Iris pigment epithelial cell (primary cell): ENCODE data around the gene SF3B1.
A peak's percentile ranks its signal among the peaks of the same experiment; 100 is the strongest.
"Not testable (repeated sequence)": the region's sequence is repeated elsewhere in the genome, so short reads cannot be mapped to it uniquely, and the experiment has no call there.

Experiments used
- DNase-seq: peaks from one replicate; pipeline ENCODE4 v3.0.0-alpha.2; 2011; ENCODE audit warnings: low read depth

The SF3B1 gene

GRCh38 chr2:197379918-197380309, 54.9 kb downstream of the SF3B1 start:
- DNase-seq = not testable (repeated sequence)

DNA sequence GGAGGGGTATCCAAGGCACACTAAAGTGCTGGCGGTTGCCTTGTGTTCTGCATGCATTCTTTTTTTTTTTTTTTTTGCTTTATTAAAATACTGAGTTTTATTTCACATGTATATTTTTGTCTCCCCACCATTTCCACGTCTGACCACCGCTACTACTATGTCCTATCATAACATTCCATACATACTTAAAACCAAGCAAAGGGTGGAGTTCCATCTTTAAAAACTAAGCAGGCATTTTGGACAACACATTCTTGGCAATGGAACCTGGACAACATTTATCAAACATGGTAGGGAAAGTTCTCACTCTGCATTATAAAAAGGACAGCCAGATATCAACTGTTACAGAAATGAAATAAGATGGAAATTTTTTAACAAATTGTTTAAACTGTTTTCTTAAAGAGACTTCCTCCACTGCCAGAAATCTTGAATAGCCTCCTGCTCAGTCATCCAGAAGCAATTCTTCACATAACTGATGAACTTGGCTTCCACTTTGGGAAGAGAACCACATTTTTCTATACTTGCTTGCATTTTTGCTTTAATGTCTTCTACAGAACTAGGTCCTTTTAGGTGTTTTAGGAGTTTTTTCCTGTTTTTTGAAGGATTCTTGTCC, 55.4 kb downstream of the SF3B1 start:
- peak; percentile 61 for DNase-seq

- peak; percentile 28 for DNase-seq
These were observed 56.1 kb downstream of the SF3B1 start for GRCh38 chr2:197378494-197379307.

- no peak for DNase-seq
These were observed 56.7 kb downstream of the SF3B1 start for GRCh38 chr2:197378086-197378485.

DNA sequence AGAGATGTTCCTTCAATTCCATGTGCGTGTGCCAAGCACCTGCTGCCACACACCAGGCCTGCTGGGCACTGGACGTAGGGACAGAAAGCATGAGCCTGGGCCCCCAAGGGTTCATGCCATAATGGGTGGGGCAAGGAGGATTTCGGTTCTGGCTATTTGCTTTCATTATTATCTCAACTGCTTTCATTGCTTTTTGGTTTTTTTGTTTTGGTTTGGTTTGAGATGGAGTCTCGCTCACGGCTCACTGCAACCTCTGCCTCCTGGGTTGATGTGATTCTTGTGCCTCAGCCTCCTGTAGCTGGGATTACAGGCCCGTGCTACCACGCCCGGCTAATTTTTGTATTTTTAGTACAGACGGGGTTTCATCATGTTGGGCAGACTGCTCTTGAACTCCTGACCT, 57.2 kb downstream of the SF3B1 start:
- no peak for DNase-seq

- no peak for DNase-seq
These were observed 62.2 kb downstream of the SF3B1 start for GRCh38 chr2:197372592-197372991.

DNA sequence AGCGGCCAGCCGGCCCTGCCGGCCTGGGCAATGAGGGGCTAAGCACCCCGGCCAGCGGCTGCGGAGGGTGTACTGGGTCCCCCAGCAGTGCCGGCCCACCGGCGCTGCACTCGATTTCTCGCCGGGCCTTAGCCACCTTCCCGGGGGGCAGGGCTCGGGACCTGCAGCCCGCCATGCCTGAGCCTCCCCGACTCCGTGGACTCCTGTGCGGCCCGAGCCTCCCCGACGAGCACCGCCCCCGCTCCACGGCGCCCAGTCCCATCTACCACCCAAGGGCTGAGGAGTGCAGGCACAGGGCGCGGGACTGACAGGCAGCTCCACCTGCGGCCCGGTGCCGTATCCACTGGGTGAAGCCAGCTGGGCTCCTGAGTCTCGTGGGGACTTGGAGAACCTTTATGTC, 64.2 kb downstream of the SF3B1 start:
- DNase-seq = not testable (repeated sequence)

- DNase-seq = peak; percentile 20
These were observed 64.9 kb downstream of the SF3B1 start for GRCh38 chr2:197369933-197370320.

- DNase-seq = no peak
These were observed 65.4 kb downstream of the SF3B1 start for GRCh38 chr2:197369228-197369932.

- DNase-seq = no peak
These were observed 66.4 kb downstream of the SF3B1 start for GRCh38 chr2:197368412-197368811.

DNA sequence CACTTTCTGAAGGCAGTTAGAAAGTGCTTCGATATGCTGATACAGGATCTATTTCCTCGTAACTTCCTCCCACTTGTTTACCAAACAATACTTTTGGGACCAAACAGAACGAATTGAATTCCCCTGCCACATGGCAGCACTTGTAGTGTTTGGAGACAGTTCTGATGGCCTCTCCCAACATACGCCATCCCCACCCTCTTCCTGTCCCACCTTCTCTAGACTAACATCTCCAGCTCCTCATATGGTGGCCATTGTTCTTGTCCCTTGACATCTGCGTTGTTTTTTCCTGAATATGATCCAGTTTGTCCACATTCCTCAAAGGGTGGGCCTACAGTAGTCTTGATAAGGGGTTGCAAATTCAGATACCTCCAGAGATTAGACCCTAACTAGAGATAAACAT, 70.8 kb downstream of the SF3B1 start:
- no peak for DNase-seq

DNA sequence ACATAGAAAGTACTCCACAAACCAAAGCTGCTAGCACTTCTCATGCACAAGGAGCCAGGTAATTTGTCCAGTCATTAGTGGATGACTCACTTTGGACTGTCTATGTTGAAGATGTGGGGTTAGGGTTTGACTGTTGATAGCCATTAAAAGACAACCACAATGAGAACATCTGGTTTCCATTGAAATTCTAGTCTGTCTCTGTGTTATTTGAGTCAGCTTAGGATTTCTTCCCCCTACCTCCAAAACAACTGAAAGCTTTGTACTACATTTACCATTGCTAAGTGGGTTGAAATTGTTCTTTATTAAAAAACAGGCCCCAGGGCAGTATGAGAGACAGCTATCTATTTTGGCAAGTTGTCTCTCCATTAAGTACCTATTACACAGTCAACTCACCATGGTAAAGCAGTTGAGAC, 74.1 kb downstream of the SF3B1 start:
- peak; percentile 32 for DNase-seq

DNA sequence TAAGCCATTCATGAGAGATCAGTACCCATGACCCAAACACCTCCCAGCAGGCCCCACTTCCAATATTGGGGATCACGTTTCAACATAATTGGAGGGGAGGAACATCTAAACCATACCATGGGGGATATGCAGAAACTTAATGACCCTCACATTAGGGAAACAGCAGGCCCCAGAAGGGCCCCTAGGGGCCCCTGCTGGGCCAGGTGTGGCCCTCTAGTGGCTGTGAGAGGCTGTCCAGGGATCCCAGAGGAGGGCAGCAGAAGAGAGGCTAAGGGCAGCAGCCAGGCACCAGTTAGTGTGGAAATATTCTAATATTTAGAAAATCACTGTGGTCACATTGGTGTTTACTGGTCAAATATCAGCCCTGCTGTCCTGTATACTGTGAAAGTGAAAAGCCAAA, 75.0 kb downstream of the SF3B1 start:
- DNase-seq = no peak

DNA sequence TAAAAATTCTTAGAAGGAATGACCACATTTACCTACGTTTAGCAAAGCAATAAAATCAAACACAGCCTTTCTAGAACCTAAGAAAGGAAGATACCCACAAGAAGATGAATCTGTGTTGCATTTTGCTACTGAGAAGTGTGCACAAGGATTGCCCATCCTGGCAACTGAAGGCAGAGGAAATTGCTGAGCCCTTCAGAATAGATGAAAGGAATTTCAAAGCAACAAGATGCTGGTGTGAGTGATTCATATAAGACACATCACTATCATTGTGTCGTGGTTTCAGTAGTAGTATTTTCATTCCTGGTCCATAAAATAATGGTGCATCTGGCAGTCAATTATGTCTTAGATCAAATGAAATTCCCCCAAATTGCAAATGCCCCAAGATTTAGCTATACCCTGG, 75.9 kb downstream of the SF3B1 start:
- peak; percentile 13 for DNase-seq

DNA sequence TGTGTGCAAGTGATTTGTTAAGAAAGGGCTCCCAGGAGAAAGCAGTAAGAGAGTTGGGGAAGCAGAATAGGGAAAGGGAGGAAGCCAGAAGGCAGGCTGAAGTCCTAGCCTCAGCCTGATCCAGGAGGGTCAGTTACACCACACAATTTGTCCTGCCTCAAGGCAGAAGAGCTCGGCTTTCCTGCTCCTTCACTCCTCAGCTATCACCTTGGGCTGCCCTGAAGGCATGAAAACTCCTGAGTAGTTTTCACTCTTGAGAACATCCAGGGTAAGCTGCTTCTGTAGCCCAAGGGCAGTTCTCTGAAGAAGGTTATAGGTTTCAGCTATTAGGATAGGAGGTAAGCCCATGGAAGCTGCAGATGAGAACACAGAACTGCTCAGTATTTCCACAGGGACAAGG, 76.8 kb downstream of the SF3B1 start:
- DNase-seq = no peak

DNA sequence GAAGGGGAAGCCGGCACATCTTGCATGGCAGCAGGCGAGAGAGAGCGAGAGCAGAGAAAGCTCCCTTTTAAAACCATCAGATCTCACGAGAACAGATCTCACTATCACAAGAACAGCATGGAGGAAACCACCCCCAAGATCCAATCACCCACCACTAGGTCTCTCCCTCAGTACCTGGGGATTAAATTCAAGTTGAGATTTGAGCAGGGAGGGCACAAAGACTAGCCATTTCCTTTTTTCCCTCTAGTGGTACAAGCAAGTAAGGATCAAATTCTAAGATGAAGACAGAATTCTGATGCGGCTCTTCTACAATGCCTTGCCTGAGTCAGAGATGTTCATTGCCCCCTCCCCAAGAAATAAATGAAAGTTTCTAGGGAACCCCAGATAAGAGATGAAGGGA, 78.7 kb downstream of the SF3B1 start:
- DNase-seq = no peak

DNA sequence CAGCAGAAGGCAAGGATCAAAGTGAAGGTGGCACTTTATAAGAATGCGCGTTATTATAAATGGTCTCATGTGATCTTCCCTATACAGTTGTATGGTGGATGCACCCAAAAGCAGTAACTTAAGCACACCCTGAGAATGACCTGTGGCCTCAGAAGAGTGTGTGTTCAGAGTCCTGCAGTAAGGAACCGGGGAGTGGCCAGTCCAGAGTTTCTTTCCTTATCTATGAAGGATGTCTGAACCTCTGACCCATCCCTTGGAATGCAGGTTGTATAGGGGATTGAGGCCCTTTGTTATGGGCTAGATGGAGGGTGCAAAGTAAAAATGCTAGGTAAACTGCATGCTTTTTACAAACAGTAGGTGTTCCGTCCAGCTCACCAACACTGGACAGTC, 80.7 kb downstream of the SF3B1 start:
- DNase-seq = no peak

- no peak for DNase-seq
These were observed 81.2 kb downstream of the SF3B1 start for GRCh38 chr2:197353393-197354168.

GRCh38 chr2:197349699-197350098, 85.1 kb downstream of the SF3B1 start:
- DNase-seq = no peak

DNA sequence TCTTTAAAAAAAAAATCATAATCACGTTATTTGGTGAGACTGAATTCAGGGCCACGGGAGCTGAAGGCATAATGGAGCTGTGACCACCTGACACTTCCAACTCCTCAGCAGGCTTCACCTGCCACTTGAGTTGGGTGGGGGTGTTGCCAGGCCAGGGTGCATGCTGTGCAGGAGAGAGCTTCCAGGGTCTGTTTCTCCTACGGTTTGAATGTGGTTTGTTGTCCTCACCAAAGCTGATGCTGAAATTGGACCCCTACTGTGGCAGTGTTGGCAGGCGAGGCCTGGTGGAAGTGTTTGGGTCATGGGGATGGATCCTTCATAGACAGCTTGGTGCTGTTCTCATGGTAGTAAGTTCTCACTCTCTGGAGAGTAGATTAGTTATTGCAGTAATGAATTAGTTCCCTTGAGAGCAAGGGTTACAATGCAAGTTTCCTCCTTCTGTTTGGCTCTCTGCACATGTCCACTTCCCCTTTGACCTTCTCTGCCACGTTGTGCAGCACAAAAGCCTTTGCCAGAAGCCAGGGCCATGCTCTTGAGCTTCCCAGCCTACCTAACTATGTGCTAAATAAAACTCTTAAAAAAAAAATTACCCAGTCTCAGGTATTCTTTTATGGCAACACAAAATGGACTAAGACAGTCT, 86.0 kb downstream of the SF3B1 start:
- DNase-seq = no peak

DNA sequence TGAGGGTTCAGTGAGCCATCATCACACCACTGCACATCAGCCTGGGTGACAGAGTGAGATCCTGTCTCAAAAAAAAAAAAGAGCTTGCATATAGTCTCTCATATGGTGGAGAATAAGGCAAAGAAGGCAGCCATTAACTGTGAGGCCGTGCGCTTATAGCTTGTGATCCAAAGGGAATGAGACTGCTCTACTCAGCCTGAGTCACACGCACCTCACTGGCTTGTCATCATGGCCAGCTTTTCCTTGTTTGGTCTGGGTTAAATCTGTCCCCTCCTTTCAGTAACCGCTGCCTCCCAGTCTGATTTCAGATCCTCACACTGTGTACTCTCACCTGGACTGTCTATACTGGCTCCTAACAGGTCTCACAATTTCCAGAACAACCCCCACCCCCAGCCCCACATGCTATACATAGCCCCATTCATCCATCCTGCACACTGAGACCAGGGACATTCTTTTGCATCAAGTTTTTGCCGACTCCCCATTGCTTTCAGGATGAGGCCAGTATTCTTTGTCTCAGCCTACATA, 88.9 kb downstream of the SF3B1 start:
- no peak for DNase-seq

GRCh38 chr2:197343968-197344367, 90.9 kb downstream of the SF3B1 start:
- DNase-seq = not testable (repeated sequence)
